Endothelial cell of umbilical vein (primary cell): Measurements from ENCODE around the gene GRIK3. TPM values are rescaled to one million over a fixed set of nuclear protein-coding genes. Genes with fewer than 3 reads are reported as not detected.

Experiments
- BruUV-seq: library from RNA; stranded (reverse); fragments of 400-500 nt; replicated peaks from 2 replicates; lab custom pipeline; 2021; lab: Mats Ljungman, UMichigan
- CTCF ChIA-PET: fragments of 300-600, 350-600 bp; sonication (Branson Sonifier 250); formaldehyde crosslinking; loops from one replicate; lab custom pipeline; 2021; ENCODE audit warnings: antibody characterized with exemption, inconsistent platforms; lab: Charles Lee
- POLR2A ChIA-PET: fragments of 300-600, 350-600 bp; sonication (Branson Sonifier 250); formaldehyde crosslinking; loops from one replicate; lab custom pipeline; 2021; ENCODE audit warnings: antibody characterized with exemption, inconsistent platforms; lab: Charles Lee
- DNase-seq: peaks from one replicate; pipeline ENCODE4 v3.0.0-alpha.2; 2011; ENCODE audit warnings: low read depth, low spot score
- FAIRE-seq: peaks from 2 replicates; lab custom pipeline; 2011; peaks lifted over from hg19 to GRCh38; lab: Jason Lieb, UNC
- H2AFZ ChIP-seq: 2 replicates; pipeline ENCODE4 v1.6.0; 2012; ENCODE audit warnings: low read depth, low read length, control low read depth, inconsistent platforms
- H3K27ac ChIP-seq: 2 replicates; pipeline ENCODE4 v1.5.1; 2011; ENCODE audit warnings: low read depth, mild to moderate bottlenecking, control low read depth, low read length, moderate library complexity; ENCODE audit not compliant: insufficient read depth
- H3K27me3 ChIP-seq, 2 experiments: 2 replicates each; pipeline versions ENCODE4 v1.6.0 to v1.6.1; 2011; ENCODE audit warnings: low read length in 2 of 2, mixed read lengths in 1 of 2; ENCODE audit not compliant: control insufficient read depth in 2 of 2, insufficient read depth in 2 of 2
- H3K36me3 ChIP-seq, 2 experiments: 2 replicates in 1 of 2; 3 replicates in 1 of 2; pipeline ENCODE4 v1.5.1; 2011; ENCODE audit warnings: low read length in 2 of 2, mild to moderate bottlenecking in 1 of 2, moderate library complexity in 1 of 2; ENCODE audit not compliant: control insufficient read depth in 2 of 2, insufficient read depth in 2 of 2; ENCODE audit errors: extremely low read depth in 1 of 2
- H3K4me1 ChIP-seq: 3 replicates; pipeline ENCODE4 v1.5.1; 2011; ENCODE audit warnings: mild to moderate bottlenecking, low read length; ENCODE audit not compliant: control insufficient read depth, insufficient read depth; ENCODE audit errors: extremely low read depth
- H3K4me2 ChIP-seq: 2 replicates; pipeline ENCODE4 v1.6.1; 2011; ENCODE audit warnings: low read length, control low read depth, mixed read lengths; ENCODE audit not compliant: insufficient read depth
- H3K4me3 ChIP-seq, 3 experiments: fragments of 200-600 bp in 1 of 3; sonication (generic), shearing (Covaris generic) in 1 of 3; replicated peaks in 1 of 3; 2 replicates each; pipeline ENCODE4 v1.5.1; 2011 to 2016; ENCODE audit warnings: control low read depth in 3 of 3, low read length in 3 of 3, mild to moderate bottlenecking in 2 of 3, inconsistent platforms in 1 of 3, low read depth in 1 of 3, moderate library complexity in 1 of 3; ENCODE audit not compliant: insufficient read depth in 1 of 3
- H3K79me2 ChIP-seq: 2 replicates; pipeline ENCODE4 v1.6.0; 2012; ENCODE audit warnings: low read length, inconsistent platforms; ENCODE audit not compliant: control insufficient read depth, insufficient read depth
- H3K9ac ChIP-seq: replicated peaks from 2 replicates; pipeline ENCODE3; 2011; ENCODE audit warnings: low read length, control low read depth; ENCODE audit not compliant: insufficient read depth; ENCODE audit errors: extremely low read depth
- H3K9me1 ChIP-seq: replicated peaks from 3 replicates; pipeline ENCODE4 v1.6.0; 2011; ENCODE audit warnings: mild to moderate bottlenecking, low read length; ENCODE audit not compliant: control insufficient read depth, insufficient read depth; ENCODE audit errors: extremely low read depth
- H3K9me3 ChIP-seq: replicated peaks from 2 replicates; pipeline ENCODE4 v1.5.1; 2012; ENCODE audit warnings: low read length, inconsistent platforms; ENCODE audit not compliant: control insufficient read depth, insufficient read depth
- H4K20me1 ChIP-seq: replicated peaks from 2 replicates; pipeline ENCODE3; 2011; ENCODE audit warnings: mild to moderate bottlenecking, low read length; ENCODE audit not compliant: control insufficient read depth, insufficient read depth; ENCODE audit errors: extremely low read depth
- EZH2 ChIP-seq: IDR thresholded peaks from 2 replicates; pipeline ENCODE4 v1.6.1; 2012; ENCODE audit warnings: borderline replicate concordance, low read depth, mild to moderate bottlenecking, moderate library complexity, low read length, inconsistent platforms; ENCODE audit not compliant: severe bottlenecking
- FOS ChIP-seq: IDR thresholded peaks from 2 replicates; pipeline ENCODE4 v1.6.1; 2011; ENCODE audit warnings: mild to moderate bottlenecking, low read length, moderate library complexity, borderline replicate concordance; ENCODE audit not compliant: insufficient read depth
- GATA2 ChIP-seq: IDR thresholded peaks from 2 replicates; pipeline ENCODE4 v1.7.0; 2011; ENCODE audit warnings: low read depth, mild to moderate bottlenecking, moderate library complexity, mixed read lengths, low read length; ENCODE audit not compliant: insufficient read length, insufficient read depth
- JUN ChIP-seq: IDR thresholded peaks from 2 replicates; pipeline ENCODE4 v1.6.1; 2011; ENCODE audit warnings: borderline replicate concordance, low read depth; ENCODE audit not compliant: insufficient read length, insufficient read depth
- POLR2A ChIP-seq: IDR thresholded peaks from 2 replicates; pipeline ENCODE4 v1.6.1; 2012; ENCODE audit warnings: low read depth, mild to moderate bottlenecking, control low read depth, low read length
- POLR2AphosphoS5 ChIP-seq: IDR thresholded peaks from 2 replicates; pipeline ENCODE4 v1.6.1; 2012; ENCODE audit warnings: low read depth, mild to moderate bottlenecking, control low read depth, low read length, moderate library complexity; ENCODE audit not compliant: insufficient read depth
- dilution Hi-C: fragments of 300-500 bp; cut with MboI; formaldehyde crosslinking; loops from one replicate; pipeline ENCODE4 v1.15.0; 2019; ENCODE audit warnings: low sequenced_read_pairs; ENCODE audit not compliant: extremely low pct_ligation_motif_present
- intact Hi-C: fragments of 100-400 bp; cut with micrococcal nuclease; formaldehyde crosslinking; loops from one replicate; pipeline ENCODE4 v1.10.0; 2022
- polyA plus RNA-seq, 4 experiments: library from polyadenylated mRNA; depleted of rRNA in 3 of 4; stranded (reverse) in 3 of 4; unstranded in 1 of 4; fragments of >200 nt; gene quantifications; 2 replicates each; pipeline versions ENCODE4 v1.2.1 to v1.2.3, GENCODE V29; 2011 to 2012; ENCODE audit warnings: missing spikeins in 1 of 4
- total RNA-seq: library from RNA; stranded (reverse); gene quantifications from 2 replicates; pipeline ENCODE4 v1.2.3, GENCODE V29; 2021
- TF ChIP-seq, protein P1 (sequence below): IDR thresholded peaks from 2 replicates; pipeline ENCODE4 v1.6.1; 2011; ENCODE audit not compliant: insufficient read depth, insufficient read length
- TF ChIP-seq, protein P2 (sequence below), 2 donors: IDR thresholded peaks; 1 replicate in 1 of 2; 2 replicates in 1 of 2; pipeline ENCODE4 v1.5.1; 2011; ENCODE audit warnings: low read length in 2 of 2, mild to moderate bottlenecking in 2 of 2, moderate library complexity in 2 of 2, control low read depth in 1 of 2, inconsistent platforms in 1 of 2, low read depth in 1 of 2; ENCODE audit not compliant: insufficient read depth in 1 of 2; ENCODE audit errors: extremely low read depth in 1 of 2

Gene GRIK3
- total and polyA plus RNA-seq, 2 donors (not counting 3 experiments of a cell fraction or from before 2014, with no cell fraction given) = not detected

GRCh38 chr1:36948147-36948546 is 86.2 kb downstream of the GRIK3 start:
- no peak overlapping the region for H3K27ac ChIP-seq
- dilution Hi-C loops = no loop called here
- no peak for DNase-seq
- H3K9me1 ChIP-seq = no peaks in the 10 kb centered on the region
- H3K9me3 ChIP-seq = no peaks in the 10 kb centered on the region
- H3K27me3 ChIP-seq = no peaks in the 10 kb centered on the region
- BruUV-seq = no TSS peak
- H3K79me2 ChIP-seq = no peaks in the 10 kb centered on the region
- ChIA-PET CTCF (no interaction called here), POLR2A (no interaction called here)
- no peak overlapping the region for H2AFZ ChIP-seq
- no peak overlapping the region for H3K4me2 ChIP-seq
- intact Hi-C loops = no loop called here
- H3K4me1 ChIP-seq = no peaks in the 10 kb centered on the region
- H3K36me3 ChIP-seq = no peaks in the 10 kb centered on the region
- TF ChIP-seq JUN = no peak
- TF ChIP-seq, protein P1, sequence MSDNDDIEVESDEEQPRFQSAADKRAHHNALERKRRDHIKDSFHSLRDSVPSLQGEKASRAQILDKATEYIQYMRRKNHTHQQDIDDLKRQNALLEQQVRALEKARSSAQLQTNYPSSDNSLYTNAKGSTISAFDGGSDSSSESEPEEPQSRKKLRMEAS = no peak
- no peak for TF ChIP-seq GATA2
- H3K9ac ChIP-seq = no peak overlapping the region
- H4K20me1 ChIP-seq = no peaks in the 10 kb centered on the region
- H3K4me3 ChIP-seq = no peak overlapping the region
- no peak for FAIRE-seq

- no peak overlapping the region for H3K4me2 ChIP-seq
- CTCF ChIA-PET = no interaction called here
- no peak for FAIRE-seq
- no peak overlapping the region for H3K27ac ChIP-seq
- no peak for DNase-seq
- no peak overlapping the region for H2AFZ ChIP-seq
- POLR2A ChIA-PET = no interaction called here
- H3K4me3 ChIP-seq = no peak overlapping the region
- no peaks in the 10 kb centered on the region for H3K9me3 ChIP-seq
- no peaks in the 10 kb centered on the region for H3K4me1 ChIP-seq
- intact Hi-C loops (no loop called here), dilution Hi-C loops (no loop called here)
- no peaks in the 10 kb centered on the region for H3K79me2 ChIP-seq
- no peak for TF ChIP-seq POLR2A
- TF ChIP-seq, protein P2, sequence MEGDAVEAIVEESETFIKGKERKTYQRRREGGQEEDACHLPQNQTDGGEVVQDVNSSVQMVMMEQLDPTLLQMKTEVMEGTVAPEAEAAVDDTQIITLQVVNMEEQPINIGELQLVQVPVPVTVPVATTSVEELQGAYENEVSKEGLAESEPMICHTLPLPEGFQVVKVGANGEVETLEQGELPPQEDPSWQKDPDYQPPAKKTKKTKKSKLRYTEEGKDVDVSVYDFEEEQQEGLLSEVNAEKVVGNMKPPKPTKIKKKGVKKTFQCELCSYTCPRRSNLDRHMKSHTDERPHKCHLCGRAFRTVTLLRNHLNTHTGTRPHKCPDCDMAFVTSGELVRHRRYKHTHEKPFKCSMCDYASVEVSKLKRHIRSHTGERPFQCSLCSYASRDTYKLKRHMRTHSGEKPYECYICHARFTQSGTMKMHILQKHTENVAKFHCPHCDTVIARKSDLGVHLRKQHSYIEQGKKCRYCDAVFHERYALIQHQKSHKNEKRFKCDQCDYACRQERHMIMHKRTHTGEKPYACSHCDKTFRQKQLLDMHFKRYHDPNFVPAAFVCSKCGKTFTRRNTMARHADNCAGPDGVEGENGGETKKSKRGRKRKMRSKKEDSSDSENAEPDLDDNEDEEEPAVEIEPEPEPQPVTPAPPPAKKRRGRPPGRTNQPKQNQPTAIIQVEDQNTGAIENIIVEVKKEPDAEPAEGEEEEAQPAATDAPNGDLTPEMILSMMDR (IDR thresholded peaks at IDR 0.05; ENCODE audit: extremely low read depth in 1 of 2, insufficient read depth in 1 of 2, low read depth in 1 of 2, low read length in 2 of 2) = no peak
- TF ChIP-seq GATA2 = no peak
- no peak for TF ChIP-seq POLR2AphosphoS5
- no peak for TF ChIP-seq JUN
- TF ChIP-seq FOS = no peak
- no peak for TF ChIP-seq EZH2
- TF ChIP-seq, protein P1 = no peak
- no peaks in the 10 kb centered on the region for H3K36me3 ChIP-seq
- no peaks in the 10 kb centered on the region for H3K27me3 ChIP-seq
- H3K9me1 ChIP-seq = no peaks in the 10 kb centered on the region
- no peak overlapping the region for H3K9ac ChIP-seq
- BruUV-seq = no TSS peak
- no peaks in the 10 kb centered on the region for H4K20me1 ChIP-seq
These were observed 86.9 kb downstream of the GRIK3 start for GRCh38 chr1:36947384-36947783.
